Epithelial cell of esophagus (primary cell): ENCODE results near the gene RAB4B.

Source experiments
- DNase-seq: peaks from one replicate; pipeline ENCODE4 v3.0.0; 2010; ENCODE audit warnings: low read depth
- H3K4me3 ChIP-seq: 2 replicates; pipeline ENCODE4 v1.5.1; 2011; ENCODE audit warnings: mild to moderate bottlenecking, low read length, control low read depth
- CTCF ChIP-seq: IDR thresholded peaks from 2 replicates; pipeline ENCODE4 v1.5.1; 2011; ENCODE audit warnings: low read depth, mild to moderate bottlenecking, low read length, control low read depth, inconsistent platforms; ENCODE audit not compliant: insufficient read depth; ENCODE audit errors: missing control alignments

RAB4B gene

GRCh38 chr19:40739030-40739839, 38.8 kb upstream of the RAB4B start:
- no peak for DNase-seq
- no peak overlapping the region for H3K4me3 ChIP-seq
- TF ChIP-seq CTCF: no peak

- no peak for DNase-seq
- no peak for TF ChIP-seq CTCF
- no peak overlapping the region for H3K4me3 ChIP-seq
Observed at GRCh38 chr19:40739871-40740703, 38.0 kb upstream of the RAB4B start.

GRCh38 chr19:40740747-40741146, 37.3 kb upstream of the RAB4B start:
- no peak for TF ChIP-seq CTCF
- DNase-seq: peak; percentile 66
- no peak overlapping the region for H3K4me3 ChIP-seq

GRCh38 chr19:40741527-40742390, 36.3 kb upstream of the RAB4B start:
- peak; percentile 72 for DNase-seq
- no peak overlapping the region for H3K4me3 ChIP-seq
- TF ChIP-seq CTCF: no peak

- no peak for TF ChIP-seq CTCF
- no peak for DNase-seq
- H3K4me3 ChIP-seq: no peak overlapping the region
Observed at GRCh38 chr19:40742477-40742876, 35.6 kb upstream of the RAB4B start.

DNA sequence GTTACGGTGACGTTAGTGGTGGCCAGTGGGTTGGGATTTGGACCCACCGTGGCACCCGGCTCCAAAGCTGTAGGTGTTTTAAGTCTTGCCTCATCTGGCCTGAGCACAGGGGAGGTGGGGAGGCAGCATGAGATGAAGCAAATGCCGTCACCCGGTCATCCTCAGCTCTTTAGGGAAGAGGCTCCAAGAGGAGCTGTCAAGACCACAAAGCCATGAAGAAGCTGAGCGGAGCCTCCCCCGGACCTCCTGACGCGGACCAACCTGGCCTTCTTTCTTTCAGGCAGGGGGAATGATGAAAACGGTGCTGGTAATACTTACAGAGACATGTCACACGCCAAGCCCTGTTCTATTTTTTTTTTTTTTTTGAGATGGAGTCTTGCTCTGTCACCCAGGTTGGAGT, 35.2 kb upstream of the RAB4B start:
- no peak for DNase-seq
- TF ChIP-seq CTCF: no peak
- no peak overlapping the region for H3K4me3 ChIP-seq
